SK-N-SH (cell line): ENCODE results near the gene RPS6KA5. TPM values are rescaled to one million over a fixed set of nuclear protein-coding genes. Genes with fewer than 3 reads are reported as not detected.

ENCODE experiments used
- CTCF ChIA-PET: fragments of 300-600, 350-600 bp; formaldehyde crosslinking; extraction: SDS; loops from one replicate; lab custom pipeline; 2021; lab: Yijun Ruan, JAX
- POLR2A ChIA-PET: fragments of 350-600 bp; sonication (Branson Sonifier 250); formaldehyde crosslinking; extraction: SDS; loops from one replicate; lab custom pipeline; 2020; ENCODE audit warnings: antibody characterized with exemption, inconsistent platforms; lab: Yijun Ruan, JAX
- DNase-seq: peaks from one replicate; pipeline ENCODE4 v3.0.0; 2012
- H2AFZ ChIP-seq: fragments of 200-600 bp; sonication (generic); 2 replicates; pipeline ENCODE4 v1.8.1; 2016; ENCODE audit warnings: antibody characterized with exemption, mild to moderate bottlenecking, low read depth
- H3F3A ChIP-seq: fragments of 200-600 bp; sonication (generic); replicated peaks from 2 replicates; pipeline ENCODE3; 2016; ENCODE audit warnings: antibody characterized with exemption, mild to moderate bottlenecking; ENCODE audit not compliant: insufficient read depth
- H3K27ac ChIP-seq, 2 experiments: fragments of 200-500 bp in 1 of 2; fragments of 200-600 bp in 1 of 2; sonication (Bioruptor generic) in 1 of 2; sonication (generic), shearing (Covaris generic) in 1 of 2; 2 replicates each; pipeline versions ENCODE4 v1.5.1 to v1.6.1; 2014 to 2016; ENCODE audit warnings: low read depth in 2 of 2, inconsistent platforms in 1 of 2, low read length in 1 of 2, mild to moderate bottlenecking in 1 of 2, mixed read lengths in 1 of 2
- H3K27me3 ChIP-seq: fragments of 200-600 bp; sonication (generic), shearing (Covaris generic); 2 replicates; pipeline ENCODE4 v1.6.1; 2016; ENCODE audit warnings: mixed run types; ENCODE audit not compliant: insufficient read depth
- H3K36me3 ChIP-seq, 2 experiments: fragments of 200-500 bp in 1 of 2; fragments of 200-600 bp in 1 of 2; sonication (Bioruptor generic) in 1 of 2; sonication (generic) in 1 of 2; replicated peaks in 1 of 2; 2 replicates each; pipeline versions ENCODE3 to v1.5.1; 2014 to 2016; ENCODE audit warnings: low read length in 1 of 2, mild to moderate bottlenecking in 1 of 2; ENCODE audit not compliant: insufficient read depth in 2 of 2, control insufficient read depth in 1 of 2
- H3K4me1 ChIP-seq, 2 experiments: fragments of 200-500 bp in 1 of 2; fragments of 200-600 bp in 1 of 2; sonication (Bioruptor generic) in 1 of 2; sonication (generic), shearing (Covaris generic) in 1 of 2; 2 replicates each; pipeline versions ENCODE4 v1.5.1 to v1.6.1; 2014 to 2016; ENCODE audit warnings: low read depth in 1 of 2, low read length in 1 of 2, mixed run types in 1 of 2; ENCODE audit not compliant: insufficient read depth in 2 of 2, control insufficient read depth in 1 of 2
- H3K4me2 ChIP-seq: fragments of 200-600 bp; sonication (generic), shearing (Covaris generic); 2 replicates; pipeline ENCODE4 v1.6.1; 2017; ENCODE audit warnings: mixed run types
- H3K4me3 ChIP-seq, 2 experiments: fragments of 200-500 bp in 1 of 2; fragments of 200-600 bp in 1 of 2; sonication (Bioruptor generic) in 1 of 2; sonication (generic), shearing (Covaris generic) in 1 of 2; 2 replicates each; pipeline versions ENCODE4 v1.5.1 to v1.8.1; 2014 to 2016; ENCODE audit warnings: low read depth in 2 of 2, inconsistent platforms in 1 of 2, low read length in 1 of 2, mild to moderate bottlenecking in 1 of 2, mixed read lengths in 1 of 2, moderate library complexity in 1 of 2
- H3K79me2 ChIP-seq: fragments of 200-600 bp; sonication (generic); 2 replicates; pipeline ENCODE4 v1.8.1; 2017; ENCODE audit warnings: mild to moderate bottlenecking; ENCODE audit not compliant: insufficient read depth
- H3K9ac ChIP-seq: fragments of 200-600 bp; sonication (generic); 2 replicates; pipeline ENCODE4 v1.6.1; 2017; ENCODE audit warnings: mixed run types
- H3K9me2 ChIP-seq: fragments of 200-600 bp; sonication (generic); 2 replicates; pipeline ENCODE4 v1.6.1; 2017; ENCODE audit warnings: mixed run types
- H3K9me3 ChIP-seq: fragments of 200-600 bp; sonication (generic); 2 replicates; pipeline ENCODE4 v1.6.1; 2017; ENCODE audit warnings: mixed run types, mild to moderate bottlenecking, moderate library complexity
- H4K20me1 ChIP-seq: fragments of 200-600 bp; sonication (generic); 2 replicates; pipeline ENCODE4 v1.6.1; 2017; ENCODE audit warnings: mild to moderate bottlenecking, mixed run types; ENCODE audit not compliant: insufficient read depth
- ELF1 ChIP-seq: IDR thresholded peaks from 2 replicates; pipeline ENCODE4 v1.4.0; 2012
- EZH2phosphoT487 ChIP-seq: fragments of 200-600 bp; sonication (generic); IDR thresholded peaks from 2 replicates; pipeline ENCODE4 v1.6.1; 2017; ENCODE audit warnings: low read depth, mixed run types, mild to moderate bottlenecking, antibody characterized with exemption, moderate library complexity, borderline replicate concordance
- FOSL2 ChIP-seq: IDR thresholded peaks from 2 replicates; pipeline ENCODE4 v1.4.0; 2012; ENCODE audit warnings: low read depth, mild to moderate bottlenecking, moderate library complexity, borderline replicate concordance
- MEF2A ChIP-seq: IDR thresholded peaks from 2 replicates; pipeline ENCODE4 v1.4.0; 2012; ENCODE audit warnings: low read depth, borderline replicate concordance
- NFIC ChIP-seq: IDR thresholded peaks from 2 replicates; pipeline ENCODE4 v1.4.0; 2012; ENCODE audit warnings: borderline replicate concordance
- NRF1 ChIP-seq: IDR thresholded peaks from 2 replicates; pipeline ENCODE4 v1.6.1; 2012; ENCODE audit warnings: low read depth, mild to moderate bottlenecking, low read length
- RAD21 ChIP-seq: IDR thresholded peaks from 2 replicates; pipeline ENCODE4 v1.6.1; 2012; ENCODE audit warnings: mild to moderate bottlenecking, low read length
- RFX5 ChIP-seq: IDR thresholded peaks from 2 replicates; pipeline ENCODE4 v1.6.1; 2012; ENCODE audit warnings: mild to moderate bottlenecking, improper control_type of control experiment, low read length
- RXRA ChIP-seq: IDR thresholded peaks from 2 replicates; pipeline ENCODE4 v1.4.0; 2012; ENCODE audit warnings: low read depth, mild to moderate bottlenecking, borderline replicate concordance
- SMC3 ChIP-seq: IDR thresholded peaks from 2 replicates; pipeline ENCODE4 v1.6.1; 2012; ENCODE audit warnings: low read depth, low read length, improper control_type of control experiment
- TCF12 ChIP-seq: IDR thresholded peaks from 2 replicates; pipeline ENCODE4 v1.4.0; 2012
- WGBS: methylation state at CpG from one replicate; pipeline ENCODE4 v1.1.6; 2017; ENCODE audit warnings: low lambda C conversion rate; 5-methylcytosine and 5-hydroxymethylcytosine counted together
- polyA plus RNA-seq, 3 experiments: library from polyadenylated mRNA; depleted of rRNA; stranded (reverse); fragments of >200 nt; gene quantifications; 2 replicates each; pipeline ENCODE4 v1.2.3, GENCODE V29; 2012
- TF ChIP-seq, protein P1 (sequence below): IDR thresholded peaks from 2 replicates; pipeline ENCODE4 v1.6.1; 2012; ENCODE audit warnings: mild to moderate bottlenecking, low read depth, low read length, moderate library complexity
- TF ChIP-seq, protein P2 (sequence below): fragments of 150-350 bp; IDR thresholded peaks from 2 replicates; pipeline ENCODE4 v1.6.1; 2017; ENCODE audit warnings: antibody characterized with exemption, low read length, low read depth, borderline replicate concordance
- TF ChIP-seq, protein P3 (sequence below): fragments of 200-600 bp; sonication (generic); IDR thresholded peaks from 2 replicates; pipeline ENCODE4 v1.6.1; 2017; ENCODE audit warnings: antibody characterized with exemption, mild to moderate bottlenecking, moderate library complexity
- TF ChIP-seq, protein P4 (sequence below): IDR thresholded peaks from 2 replicates; pipeline ENCODE4; 2012
- TF ChIP-seq, protein P5 (sequence below): IDR thresholded peaks from 2 replicates; pipeline ENCODE4 v1.4.0; 2012; ENCODE audit warnings: low read depth

The RPS6KA5 gene
- polyA plus RNA-seq, 1 of the 3 experiments (the other 2 are of a cell fraction) = 0.67 TPM

DNA sequence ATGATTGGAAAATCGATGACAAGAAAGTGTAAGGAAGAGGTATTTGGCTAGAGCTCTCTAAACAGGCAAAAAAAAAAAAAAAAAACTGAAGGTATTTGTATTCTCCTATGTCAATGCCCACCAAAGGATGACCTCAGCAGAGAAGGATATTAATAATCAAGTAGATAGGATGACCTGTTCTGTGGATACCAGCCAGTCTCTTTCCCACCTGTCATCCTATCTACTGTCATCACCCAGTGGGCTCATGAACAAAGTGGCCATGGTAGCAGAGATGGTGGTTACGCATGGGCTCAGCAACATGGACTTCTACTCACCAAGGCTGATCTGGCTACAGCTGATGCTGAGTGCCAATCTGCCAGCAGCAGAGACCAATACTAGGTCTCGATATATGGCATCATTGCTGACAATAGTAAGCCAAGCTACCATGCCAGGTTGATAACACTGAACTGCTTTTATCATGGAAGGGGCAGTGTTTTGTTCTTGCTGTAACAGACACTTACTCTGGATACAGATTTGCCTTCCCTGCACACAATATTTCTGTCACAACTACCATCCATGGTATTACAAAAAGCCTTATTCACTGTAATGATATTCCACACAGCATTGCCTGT is 43.5 kb downstream of the RPS6KA5 start:
- WGBS = 69% methylated on average over 3 of the region's 3 CpGs

DNA sequence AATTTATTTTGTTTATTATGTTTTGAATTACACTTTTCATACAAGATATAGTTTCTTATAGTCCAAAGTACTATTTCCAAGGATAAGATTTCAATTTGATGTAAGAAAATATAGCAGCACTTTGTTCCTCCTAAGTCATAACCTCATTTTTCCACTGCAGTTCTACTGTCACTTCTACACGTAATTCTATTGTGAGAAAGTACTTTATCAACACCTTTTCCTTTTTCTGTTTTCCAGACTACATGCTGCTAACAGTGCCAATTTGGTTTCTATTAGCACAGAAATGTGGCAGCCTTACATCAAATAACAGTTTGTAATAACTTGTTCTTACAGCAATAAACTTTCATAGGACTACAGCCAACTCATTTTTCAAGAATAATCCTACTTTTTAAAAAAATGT is 45.0 kb downstream of the RPS6KA5 start:
- H3K9me2 ChIP-seq = no peaks in the 10 kb centered on the region
- no peaks in the 10 kb centered on the region for H3K9me3 ChIP-seq
- no peak overlapping the region for H3K9ac ChIP-seq
- H3K4me1 ChIP-seq = peaks cover 0 to 10% of the 10 kb centered on the region in 2 experiments; a peak in 2 of 4 replicates
- DNase-seq = no peak
- no peak overlapping the region for H3K4me2 ChIP-seq
- H3K36me3 ChIP-seq = no peaks in the 10 kb centered on the region
- H3K27me3 ChIP-seq = no peaks in the 10 kb centered on the region
- CTCF ChIA-PET = interaction anchor here (1.3 kb wide), 1 partner anchor 158 kb away, joined by 3 read pairs; no protein-coding TSS in a partner anchor
- WGBS = 75% methylated on average over 1 of the region's 1 CpG
- no peaks in the 10 kb centered on the region for H3K79me2 ChIP-seq
- peak overlapping the region in 1 of 2 experiments; percentile 28; a peak in 1 of 4 replicates for H3K27ac ChIP-seq
- POLR2A ChIA-PET = no interaction called here
- no peaks in the 10 kb centered on the region for H3F3A ChIP-seq
- no peak overlapping the region for H3K4me3 ChIP-seq
- TF ChIP-seq ELF1 = no peak
- no peak for TF ChIP-seq FOSL2
- no peak for TF ChIP-seq RFX5
- TF ChIP-seq RAD21 = no peak
- TF ChIP-seq NRF1 = no peak
- no peak for TF ChIP-seq SMC3
- TF ChIP-seq, protein P1, sequence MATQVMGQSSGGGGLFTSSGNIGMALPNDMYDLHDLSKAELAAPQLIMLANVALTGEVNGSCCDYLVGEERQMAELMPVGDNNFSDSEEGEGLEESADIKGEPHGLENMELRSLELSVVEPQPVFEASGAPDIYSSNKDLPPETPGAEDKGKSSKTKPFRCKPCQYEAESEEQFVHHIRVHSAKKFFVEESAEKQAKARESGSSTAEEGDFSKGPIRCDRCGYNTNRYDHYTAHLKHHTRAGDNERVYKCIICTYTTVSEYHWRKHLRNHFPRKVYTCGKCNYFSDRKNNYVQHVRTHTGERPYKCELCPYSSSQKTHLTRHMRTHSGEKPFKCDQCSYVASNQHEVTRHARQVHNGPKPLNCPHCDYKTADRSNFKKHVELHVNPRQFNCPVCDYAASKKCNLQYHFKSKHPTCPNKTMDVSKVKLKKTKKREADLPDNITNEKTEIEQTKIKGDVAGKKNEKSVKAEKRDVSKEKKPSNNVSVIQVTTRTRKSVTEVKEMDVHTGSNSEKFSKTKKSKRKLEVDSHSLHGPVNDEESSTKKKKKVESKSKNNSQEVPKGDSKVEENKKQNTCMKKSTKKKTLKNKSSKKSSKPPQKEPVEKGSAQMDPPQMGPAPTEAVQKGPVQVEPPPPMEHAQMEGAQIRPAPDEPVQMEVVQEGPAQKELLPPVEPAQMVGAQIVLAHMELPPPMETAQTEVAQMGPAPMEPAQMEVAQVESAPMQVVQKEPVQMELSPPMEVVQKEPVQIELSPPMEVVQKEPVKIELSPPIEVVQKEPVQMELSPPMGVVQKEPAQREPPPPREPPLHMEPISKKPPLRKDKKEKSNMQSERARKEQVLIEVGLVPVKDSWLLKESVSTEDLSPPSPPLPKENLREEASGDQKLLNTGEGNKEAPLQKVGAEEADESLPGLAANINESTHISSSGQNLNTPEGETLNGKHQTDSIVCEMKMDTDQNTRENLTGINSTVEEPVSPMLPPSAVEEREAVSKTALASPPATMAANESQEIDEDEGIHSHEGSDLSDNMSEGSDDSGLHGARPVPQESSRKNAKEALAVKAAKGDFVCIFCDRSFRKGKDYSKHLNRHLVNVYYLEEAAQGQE = no peak
- TF ChIP-seq MEF2A = no peak
- TF ChIP-seq RXRA = no peak
- TF ChIP-seq, protein P2, sequence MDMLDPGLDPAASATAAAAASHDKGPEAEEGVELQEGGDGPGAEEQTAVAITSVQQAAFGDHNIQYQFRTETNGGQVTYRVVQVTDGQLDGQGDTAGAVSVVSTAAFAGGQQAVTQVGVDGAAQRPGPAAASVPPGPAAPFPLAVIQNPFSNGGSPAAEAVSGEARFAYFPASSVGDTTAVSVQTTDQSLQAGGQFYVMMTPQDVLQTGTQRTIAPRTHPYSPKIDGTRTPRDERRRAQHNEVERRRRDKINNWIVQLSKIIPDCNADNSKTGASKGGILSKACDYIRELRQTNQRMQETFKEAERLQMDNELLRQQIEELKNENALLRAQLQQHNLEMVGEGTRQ = no peak
- no peak for TF ChIP-seq NFIC
- no peak for TF ChIP-seq TCF12
- H2AFZ ChIP-seq = no peak overlapping the region
- no peaks in the 10 kb centered on the region for H4K20me1 ChIP-seq

More for the DNA sequence above, 43.5 kb downstream of the RPS6KA5 start:
- Histone ChIP-seq H2AFZ (no peak overlapping the region), H3K9ac (no peak overlapping the region), H3K4me1 (peaks cover 0 to 10% of the 10 kb centered on the region in 2 experiments; a peak in 2 of 4 replicates), H3K27ac (no peak overlapping the region), H3F3A (no peaks in the 10 kb centered on the region), H4K20me1 (no peaks in the 10 kb centered on the region), H3K9me3 (no peaks in the 10 kb centered on the region), H3K36me3 (no peaks in the 10 kb centered on the region), H3K4me3 (no peak overlapping the region), H3K9me2 (no peaks in the 10 kb centered on the region), H3K27me3 (no peaks in the 10 kb centered on the region), H3K79me2 (no peaks in the 10 kb centered on the region), H3K4me2 (no peak overlapping the region)
- ChIA-PET CTCF (no interaction called here), POLR2A (interaction anchor here (0.6 kb wide), 1 partner anchor 14 kb away, joined by 3 read pairs; no protein-coding TSS in a partner anchor)
- no peak for TF ChIP-seq EZH2phosphoT487
- TF ChIP-seq, protein P3, sequence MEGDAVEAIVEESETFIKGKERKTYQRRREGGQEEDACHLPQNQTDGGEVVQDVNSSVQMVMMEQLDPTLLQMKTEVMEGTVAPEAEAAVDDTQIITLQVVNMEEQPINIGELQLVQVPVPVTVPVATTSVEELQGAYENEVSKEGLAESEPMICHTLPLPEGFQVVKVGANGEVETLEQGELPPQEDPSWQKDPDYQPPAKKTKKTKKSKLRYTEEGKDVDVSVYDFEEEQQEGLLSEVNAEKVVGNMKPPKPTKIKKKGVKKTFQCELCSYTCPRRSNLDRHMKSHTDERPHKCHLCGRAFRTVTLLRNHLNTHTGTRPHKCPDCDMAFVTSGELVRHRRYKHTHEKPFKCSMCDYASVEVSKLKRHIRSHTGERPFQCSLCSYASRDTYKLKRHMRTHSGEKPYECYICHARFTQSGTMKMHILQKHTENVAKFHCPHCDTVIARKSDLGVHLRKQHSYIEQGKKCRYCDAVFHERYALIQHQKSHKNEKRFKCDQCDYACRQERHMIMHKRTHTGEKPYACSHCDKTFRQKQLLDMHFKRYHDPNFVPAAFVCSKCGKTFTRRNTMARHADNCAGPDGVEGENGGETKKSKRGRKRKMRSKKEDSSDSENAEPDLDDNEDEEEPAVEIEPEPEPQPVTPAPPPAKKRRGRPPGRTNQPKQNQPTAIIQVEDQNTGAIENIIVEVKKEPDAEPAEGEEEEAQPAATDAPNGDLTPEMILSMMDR = no peak
- TF ChIP-seq RAD21 = no peak
- TF ChIP-seq, protein P4, sequence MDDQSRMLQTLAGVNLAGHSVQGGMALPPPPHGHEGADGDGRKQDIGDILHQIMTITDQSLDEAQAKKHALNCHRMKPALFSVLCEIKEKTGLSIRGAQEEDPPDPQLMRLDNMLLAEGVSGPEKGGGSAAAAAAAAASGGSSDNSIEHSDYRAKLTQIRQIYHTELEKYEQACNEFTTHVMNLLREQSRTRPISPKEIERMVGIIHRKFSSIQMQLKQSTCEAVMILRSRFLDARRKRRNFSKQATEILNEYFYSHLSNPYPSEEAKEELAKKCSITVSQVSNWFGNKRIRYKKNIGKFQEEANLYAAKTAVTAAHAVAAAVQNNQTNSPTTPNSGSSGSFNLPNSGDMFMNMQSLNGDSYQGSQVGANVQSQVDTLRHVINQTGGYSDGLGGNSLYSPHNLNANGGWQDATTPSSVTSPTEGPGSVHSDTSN = no peak
- TF ChIP-seq, protein P5, sequence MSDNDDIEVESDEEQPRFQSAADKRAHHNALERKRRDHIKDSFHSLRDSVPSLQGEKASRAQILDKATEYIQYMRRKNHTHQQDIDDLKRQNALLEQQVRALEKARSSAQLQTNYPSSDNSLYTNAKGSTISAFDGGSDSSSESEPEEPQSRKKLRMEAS = no peak
- DNase-seq = no peak
